Stomach smooth muscle (tissue), 2 donors: ENCODE results near the gene PDHA2.
"Not testable (repeated sequence)": the region's sequence is repeated elsewhere in the genome, so short reads cannot be mapped to it uniquely, and the experiment has no call there.

Experiments
- H3K27ac ChIP-seq: one replicate; pipeline ENCODE4 v1.7.0; 2013; ENCODE audit warnings: mild to moderate bottlenecking, low read length, inconsistent platforms
- H3K27me3 ChIP-seq, 2 donors: one replicate each; pipeline ENCODE4 v1.7.0; 2013; ENCODE audit warnings: low read length in 2 of 2; ENCODE audit not compliant: insufficient read depth in 2 of 2, control insufficient read depth in 1 of 2
- H3K36me3 ChIP-seq, 2 donors: one replicate each; pipeline ENCODE4 v1.7.0; 2013; ENCODE audit warnings: low read length in 2 of 2; ENCODE audit not compliant: control insufficient read depth in 2 of 2, insufficient read depth in 2 of 2
- H3K4me1 ChIP-seq: one replicate; pipeline ENCODE4 v1.7.0; 2013; ENCODE audit warnings: low read length; ENCODE audit not compliant: control insufficient read depth, insufficient read depth
- H3K4me3 ChIP-seq, 2 donors: one replicate each; pipeline ENCODE4 v1.7.0; 2013; ENCODE audit warnings: low read length in 2 of 2
- H3K9ac ChIP-seq, 2 donors: one replicate each; pipeline ENCODE4 v1.7.0; 2013; ENCODE audit warnings: low read length in 2 of 2, mild to moderate bottlenecking in 1 of 2
- H3K9me3 ChIP-seq, 2 donors: one replicate each; pipeline ENCODE4 v1.7.0; 2013; ENCODE audit warnings: low read length in 2 of 2; ENCODE audit not compliant: control insufficient read depth in 2 of 2
- donor health status: healthy.
- donor health status: Pancreatic carcinoma.

The PDHA2 gene

GRCh38 chr4:95850161-95850560, 10.3 kb downstream of the PDHA2 start:
- Histone ChIP-seq H3K27ac (no peak overlapping the region), H3K4me1 (no peaks in the 10 kb centered on the region), H3K27me3 (no peaks in the 10 kb centered on the region), H3K36me3 (no peaks in the 10 kb centered on the region), H3K9ac (no peak overlapping the region), H3K9me3 (no peaks in the 10 kb centered on the region), H3K4me3 (no peak overlapping the region)

- H3K27me3 ChIP-seq = no peaks in the 10 kb centered on the region
- no peak overlapping the region for H3K4me3 ChIP-seq
- H3K9me3 ChIP-seq = no peaks in the 10 kb centered on the region
- no peak overlapping the region for H3K9ac ChIP-seq
- H3K36me3 ChIP-seq = no peaks in the 10 kb centered on the region
- H3K27ac ChIP-seq = no peak overlapping the region
- no peaks in the 10 kb centered on the region for H3K4me1 ChIP-seq
Observed at GRCh38 chr4:95857761-95858160, 17.9 kb downstream of the PDHA2 start.

- Histone ChIP-seq H3K9ac (no peak overlapping the region), H3K36me3 (no peaks in the 10 kb centered on the region), H3K27ac (no peak overlapping the region), H3K9me3 (peaks cover 0 to 5% of the 10 kb centered on the region in 2 donors), H3K27me3 (no peaks in the 10 kb centered on the region), H3K4me3 (no peak overlapping the region), H3K4me1 (no peaks in the 10 kb centered on the region)
Observed at GRCh38 chr4:95867919-95868318, 28.0 kb downstream of the PDHA2 start.

GRCh38 chr4:95869414-95869813, 29.5 kb downstream of the PDHA2 start:
- H3K4me1 ChIP-seq, H3K36me3 ChIP-seq, H3K9ac ChIP-seq, H3K4me3 ChIP-seq, H3K27ac ChIP-seq, H3K9me3 ChIP-seq, H3K27me3 ChIP-seq: not testable (repeated sequence)

GRCh38 chr4:95869961-95870500, 30.1 kb downstream of the PDHA2 start:
- no peaks in the 10 kb centered on the region for H3K4me1 ChIP-seq
- no peak overlapping the region for H3K27ac ChIP-seq
- H3K4me3 ChIP-seq = no peak overlapping the region
- no peaks in the 10 kb centered on the region for H3K27me3 ChIP-seq
- H3K9me3 ChIP-seq = peaks cover 0 to 5% of the 10 kb centered on the region in 2 donors
- H3K36me3 ChIP-seq = no peaks in the 10 kb centered on the region
- H3K9ac ChIP-seq = no peak overlapping the region

GRCh38 chr4:95877636-95878035, 37.7 kb downstream of the PDHA2 start:
- Histone ChIP-seq H3K4me3 (no peak overlapping the region), H3K36me3 (no peaks in the 10 kb centered on the region), H3K27ac (no peak overlapping the region), H3K27me3 (no peaks in the 10 kb centered on the region), H3K9ac (no peak overlapping the region), H3K4me1 (no peaks in the 10 kb centered on the region), H3K9me3 (no peaks in the 10 kb centered on the region)

- Histone ChIP-seq H3K36me3 (no peaks in the 10 kb centered on the region), H3K9me3 (no peaks in the 10 kb centered on the region), H3K4me1 (no peaks in the 10 kb centered on the region), H3K27me3 (no peaks in the 10 kb centered on the region), H3K9ac (no peak overlapping the region), H3K4me3 (no peak overlapping the region), H3K27ac (no peak overlapping the region)
Observed at GRCh38 chr4:95887551-95887950, 47.7 kb downstream of the PDHA2 start.

GRCh38 chr4:95889662-95890061, 49.8 kb downstream of the PDHA2 start:
- Histone ChIP-seq H3K36me3 (no peaks in the 10 kb centered on the region), H3K4me1 (no peaks in the 10 kb centered on the region), H3K27ac (no peak overlapping the region), H3K9ac (no peak overlapping the region), H3K4me3 (no peak overlapping the region), H3K9me3 (no peaks in the 10 kb centered on the region), H3K27me3 (no peaks in the 10 kb centered on the region)
